SW 1271 (cell line): ENCODE results near the gene MMP24OS.
A peak's percentile ranks its signal among the peaks of the same experiment; 100 is the strongest.

Experiments
- DNase-seq, 2 experiments: peaks; one replicate each; lab custom pipeline; 2025; lab: John Stamatoyannopoulos, UW

The MMP24OS gene

DNA sequence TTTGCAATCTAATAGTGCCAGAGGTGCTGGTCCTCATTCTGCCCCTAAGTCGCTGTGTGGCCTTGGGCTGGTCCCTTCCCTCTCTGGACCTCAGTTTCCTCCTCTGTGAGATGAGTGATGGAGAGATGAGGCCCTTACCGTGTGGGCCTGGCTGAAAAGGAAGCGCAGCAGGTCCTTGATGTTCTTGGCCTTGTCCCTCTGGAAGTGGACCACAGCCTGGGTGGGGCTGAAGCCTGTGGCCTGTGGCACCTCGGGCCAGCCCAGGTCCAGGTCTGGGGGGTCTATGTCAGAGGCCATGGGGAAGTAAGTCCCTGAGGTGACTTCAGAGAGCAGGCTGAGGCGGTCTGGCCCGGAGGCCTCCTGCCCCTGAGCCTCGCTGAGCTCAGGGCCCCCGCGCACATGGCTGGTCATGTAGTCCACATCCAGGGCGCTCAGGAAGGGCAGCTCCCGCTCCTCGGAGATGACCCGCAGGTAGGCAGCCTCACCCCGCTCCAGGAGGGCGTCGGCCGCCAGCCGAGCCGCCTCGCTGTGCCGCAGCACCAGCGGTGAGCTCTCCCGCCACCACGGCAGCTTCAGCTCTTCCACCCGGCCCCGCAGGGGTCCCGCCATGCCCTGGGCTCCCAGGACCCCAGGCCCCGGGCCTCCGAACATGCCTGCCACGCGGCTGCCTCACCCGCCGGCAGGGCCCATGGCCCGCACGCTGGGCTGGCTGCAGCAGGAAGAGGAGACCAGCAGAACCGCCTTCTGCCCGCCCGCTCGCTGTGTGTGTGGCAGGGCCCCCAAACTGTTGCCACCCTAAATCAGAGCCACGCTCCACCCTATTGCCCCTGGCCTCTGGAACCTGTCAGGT lies 14.0 kb upstream of the MMP24OS start, which contains the start of gene FAM83C:
FAM83C (minus strand) TSS at position 772 of the 850 bp plus-strand sequence; CDS start at position 651, 121 bp downstream.
- DNase-seq: no peak

DNA sequence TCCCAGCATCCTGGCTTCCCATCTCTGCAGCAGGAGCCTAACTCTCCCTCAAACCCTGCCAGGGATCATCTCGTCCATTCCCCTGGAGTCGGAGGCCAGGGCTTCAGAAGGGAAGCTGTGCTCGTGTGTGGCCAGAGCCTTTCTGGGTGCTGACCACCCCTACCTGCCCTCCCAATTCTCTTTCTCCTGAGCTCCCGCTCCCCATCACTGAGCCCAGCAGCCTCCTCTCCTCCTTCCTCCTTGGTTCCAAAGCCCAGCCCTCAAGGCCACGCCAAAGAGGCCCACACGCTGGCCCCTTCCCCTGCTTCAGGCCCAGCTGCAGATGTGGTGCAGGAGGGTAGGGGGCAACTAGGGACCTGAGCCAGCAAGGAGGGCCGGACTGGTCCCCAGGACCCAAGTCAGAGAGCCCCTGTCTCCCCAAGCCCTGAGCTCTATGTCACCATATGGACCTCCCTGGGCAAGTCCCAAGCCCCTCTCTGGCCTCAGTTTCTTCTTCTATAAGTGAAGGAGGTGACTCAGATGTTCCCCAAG lies 13.0 kb upstream of the MMP24OS start:
- no peak for DNase-seq

DNA sequence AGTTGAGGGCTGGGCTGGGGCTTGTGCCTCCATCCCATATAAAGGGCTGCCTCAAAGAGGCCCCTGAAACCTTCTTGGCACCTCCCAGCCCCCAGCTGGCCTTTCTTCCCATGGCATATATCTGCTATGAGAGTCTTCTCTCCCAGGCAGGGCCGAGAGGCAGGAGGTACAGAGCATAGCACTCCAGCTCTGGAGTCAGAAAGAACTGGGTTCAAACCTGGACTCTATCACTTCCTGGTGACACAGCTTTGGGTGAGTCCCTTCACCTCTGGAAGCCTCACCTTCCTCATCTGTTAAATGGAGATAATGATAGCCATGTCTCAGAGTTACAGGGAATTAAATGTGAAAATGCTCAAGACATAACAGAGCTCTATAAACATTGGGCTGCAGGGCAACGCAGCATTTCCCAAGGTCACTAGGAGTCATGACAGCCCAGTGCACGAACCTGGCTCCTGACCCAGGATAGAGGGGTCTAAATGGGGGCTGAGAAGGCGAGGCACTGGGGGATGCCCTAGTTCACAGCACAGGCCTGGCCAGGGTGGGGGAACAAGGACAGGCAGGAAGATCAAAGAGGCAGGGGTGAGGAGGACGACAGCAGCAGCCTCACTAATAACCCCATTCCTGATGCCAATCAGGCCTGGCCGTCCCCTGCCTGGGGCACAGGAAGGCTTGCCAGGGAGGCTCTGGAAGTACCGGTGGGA lies 12.4 kb upstream of the MMP24OS start:
- no peak for DNase-seq

DNA sequence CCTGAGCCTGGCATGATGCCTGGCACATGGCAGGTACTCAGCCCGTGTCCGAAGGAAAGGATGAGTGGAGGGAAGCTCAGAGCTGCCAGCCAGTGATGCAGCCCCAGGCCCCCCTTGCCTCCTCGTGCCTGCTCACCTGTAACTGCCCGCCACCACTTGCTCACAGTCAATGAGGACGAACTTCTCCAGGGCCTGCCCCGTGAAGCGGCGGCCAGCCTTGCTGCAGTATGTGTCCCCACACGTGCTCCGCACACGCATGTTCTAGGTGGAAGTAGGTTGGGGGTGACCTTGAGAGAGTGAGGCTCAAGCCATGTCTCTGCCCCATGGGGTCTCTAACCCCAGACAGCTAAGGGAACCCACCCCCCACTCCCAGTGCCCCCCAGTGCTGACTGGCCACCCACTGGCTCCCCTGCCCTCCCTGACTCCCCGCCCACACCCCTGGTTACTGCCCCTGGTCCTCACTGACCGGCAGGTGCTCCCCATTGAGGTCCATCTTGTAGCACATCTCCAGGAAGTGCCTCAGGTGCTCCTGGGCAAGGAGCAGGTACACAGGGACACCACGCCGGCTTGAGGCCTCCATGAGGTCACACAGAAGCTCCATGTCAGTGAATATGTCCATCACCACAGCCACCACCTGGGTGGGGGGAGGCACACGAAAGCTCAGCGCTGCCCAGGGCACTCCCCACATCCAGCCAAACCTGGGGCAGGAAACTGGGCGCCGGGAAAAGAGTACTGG lies 10.6 kb upstream of the MMP24OS start:
- DNase-seq: no peak

DNA sequence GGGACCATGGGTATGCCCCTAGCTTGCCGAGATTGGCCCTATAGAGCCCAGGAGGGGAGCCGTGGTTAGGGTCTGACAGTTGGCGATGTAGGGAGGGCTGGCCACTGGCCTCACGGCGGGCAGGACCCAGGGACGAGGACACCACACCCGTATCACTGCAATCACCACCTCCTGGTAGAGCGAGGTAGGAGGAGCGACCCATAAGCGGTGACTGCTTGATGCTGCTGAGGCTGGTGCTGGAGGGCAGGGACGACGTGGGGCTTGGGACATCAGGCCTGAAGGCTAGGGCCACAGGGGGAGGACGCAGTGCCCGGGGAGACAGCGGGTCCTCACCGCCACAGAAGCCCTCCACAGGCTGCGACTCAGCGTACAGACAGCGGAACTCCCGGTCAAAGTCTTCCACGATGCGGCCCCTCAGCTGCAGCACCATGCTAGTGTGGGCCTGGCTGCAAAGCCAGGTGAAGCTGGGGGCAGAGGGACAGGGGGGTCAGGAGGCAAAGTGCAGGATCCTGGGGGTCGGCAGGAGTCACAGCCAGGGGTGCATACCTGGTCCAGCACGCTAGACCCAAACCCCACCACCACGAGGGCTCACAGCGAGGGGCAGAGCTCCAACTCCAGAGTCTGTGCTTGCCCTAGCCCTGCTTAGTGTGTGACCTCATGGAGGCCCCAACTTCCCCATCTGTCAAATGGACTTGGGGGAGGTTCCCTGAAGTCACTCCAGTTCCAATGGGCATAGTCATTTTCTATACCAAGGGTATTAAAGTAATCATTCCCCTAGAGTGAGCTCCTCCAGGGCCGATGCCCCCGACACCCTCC lies 9.8 kb upstream of the MMP24OS start:
- no peak for DNase-seq

DNA sequence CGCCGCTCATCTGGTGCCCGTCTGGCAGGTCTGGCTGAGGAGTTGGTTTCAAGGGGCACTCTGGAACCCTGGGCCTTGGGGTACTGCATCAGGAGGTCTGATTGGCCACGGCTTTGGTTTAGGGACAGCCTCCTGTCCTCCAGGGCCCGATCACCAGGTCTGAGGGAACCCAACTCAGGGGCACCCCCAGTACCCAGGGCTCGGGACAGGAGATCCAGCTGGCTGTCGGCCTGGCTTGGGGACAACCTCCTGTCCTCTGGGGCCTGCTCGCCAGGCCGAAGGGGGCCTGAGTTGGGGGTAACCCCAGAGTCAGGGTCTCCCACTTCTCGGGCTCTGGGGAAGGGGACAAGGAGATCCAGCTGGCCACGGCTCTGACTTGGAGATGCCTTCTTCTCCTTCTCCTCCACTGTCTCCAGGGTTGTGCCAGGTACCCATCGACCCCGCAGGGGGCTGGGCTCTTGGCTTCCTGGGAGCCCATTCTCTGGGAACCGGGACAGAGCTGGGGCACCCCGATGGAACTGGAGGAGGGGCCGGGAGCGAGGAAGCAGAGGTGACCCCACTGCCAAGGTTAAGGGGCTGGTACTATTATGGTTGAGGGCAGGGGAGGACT lies 9.1 kb upstream of the MMP24OS start:
- DNase-seq: no peak

DNA sequence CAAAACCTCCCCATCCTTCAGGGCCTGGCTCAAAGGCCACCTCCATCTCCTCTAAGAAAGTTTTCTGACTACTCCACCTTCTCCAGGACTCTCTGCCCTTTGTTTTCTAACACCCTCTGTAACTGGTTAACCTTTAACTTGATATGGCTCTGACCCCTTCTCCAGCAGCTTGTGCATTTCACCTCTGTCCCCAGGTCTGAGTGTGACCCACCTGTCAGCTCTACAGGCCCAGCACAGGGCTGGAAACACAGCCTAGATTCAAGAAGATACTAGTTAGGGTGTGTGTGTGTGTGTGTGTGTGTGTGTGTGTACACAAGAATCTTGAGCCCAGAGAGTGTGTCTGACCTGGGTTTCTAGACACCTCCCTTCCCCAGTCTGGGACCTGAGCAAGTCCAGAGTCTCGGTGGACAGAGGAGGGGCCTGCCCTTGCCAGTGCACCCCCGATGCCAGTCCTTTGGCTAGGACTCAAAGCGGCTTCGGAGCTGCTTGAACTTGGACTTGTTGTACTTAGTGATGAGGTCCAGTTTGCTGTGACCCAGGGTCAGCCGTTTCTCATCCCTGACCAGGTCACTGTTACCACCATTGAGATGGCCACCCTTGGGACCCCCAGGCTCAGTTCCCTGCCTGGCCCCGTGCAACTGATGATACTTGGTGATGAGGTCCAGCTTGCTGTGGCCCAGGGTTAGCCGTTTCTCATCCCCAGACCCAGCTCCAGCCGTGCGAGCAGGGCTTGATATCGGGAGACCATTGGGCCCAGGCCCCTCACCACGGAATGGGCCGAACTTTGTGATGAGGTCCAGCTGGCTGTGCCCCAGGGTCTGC lies 8.4 kb upstream of the MMP24OS start:
- no peak for DNase-seq

DNA sequence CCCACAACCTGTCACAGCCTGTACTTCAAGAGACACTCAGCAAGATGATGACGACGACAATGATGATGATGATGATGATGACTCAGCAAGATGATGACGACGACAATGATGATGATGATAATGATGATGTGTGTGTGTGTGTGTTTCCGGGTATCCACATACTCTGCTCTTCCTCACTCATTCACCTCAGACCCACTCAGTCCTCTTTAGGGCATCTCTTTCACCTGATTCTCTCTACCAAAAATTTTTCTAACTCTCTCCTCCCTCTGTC lies 7.8 kb upstream of the MMP24OS start:
- DNase-seq: no peak

DNA sequence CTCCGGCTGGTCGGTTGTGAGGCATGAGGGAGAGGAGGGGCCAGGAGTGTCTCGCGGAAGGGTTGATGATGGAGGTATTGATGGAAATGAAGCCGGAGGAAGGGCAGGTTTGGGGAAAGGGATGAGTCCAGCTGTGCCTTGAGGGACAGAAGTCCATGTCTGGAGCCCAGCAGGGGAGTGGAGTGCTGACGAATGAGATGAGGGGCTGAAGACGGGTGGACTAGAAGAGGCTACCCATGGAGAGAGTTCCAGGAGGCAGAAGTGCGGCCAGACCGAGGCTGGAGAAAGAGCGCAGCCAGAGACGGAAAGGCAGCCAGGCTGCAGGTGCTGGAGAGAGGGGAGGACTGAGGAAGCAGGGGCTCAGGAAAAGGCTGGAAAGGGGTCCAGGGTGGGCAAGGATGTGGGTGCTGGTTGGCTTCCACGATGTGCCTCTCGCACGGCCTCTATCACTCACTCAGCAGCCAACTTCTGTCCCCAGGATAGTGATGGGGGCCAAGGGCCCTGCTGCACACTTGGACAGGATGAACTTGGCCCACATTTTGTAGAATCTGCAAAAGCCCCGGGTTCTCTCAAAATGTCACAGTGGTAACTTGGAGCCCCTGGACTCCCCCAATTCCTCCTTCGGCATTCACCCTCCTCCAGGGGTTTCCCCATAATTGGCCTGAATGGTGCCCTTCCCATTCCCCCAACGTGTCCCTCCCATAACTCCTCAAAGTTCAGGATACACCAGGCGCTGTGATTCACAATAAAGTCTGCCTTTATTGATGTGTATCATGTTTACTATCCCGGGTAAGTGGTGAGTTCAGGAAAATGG lies 7.3 kb upstream of the MMP24OS start:
- no peak for DNase-seq

DNA sequence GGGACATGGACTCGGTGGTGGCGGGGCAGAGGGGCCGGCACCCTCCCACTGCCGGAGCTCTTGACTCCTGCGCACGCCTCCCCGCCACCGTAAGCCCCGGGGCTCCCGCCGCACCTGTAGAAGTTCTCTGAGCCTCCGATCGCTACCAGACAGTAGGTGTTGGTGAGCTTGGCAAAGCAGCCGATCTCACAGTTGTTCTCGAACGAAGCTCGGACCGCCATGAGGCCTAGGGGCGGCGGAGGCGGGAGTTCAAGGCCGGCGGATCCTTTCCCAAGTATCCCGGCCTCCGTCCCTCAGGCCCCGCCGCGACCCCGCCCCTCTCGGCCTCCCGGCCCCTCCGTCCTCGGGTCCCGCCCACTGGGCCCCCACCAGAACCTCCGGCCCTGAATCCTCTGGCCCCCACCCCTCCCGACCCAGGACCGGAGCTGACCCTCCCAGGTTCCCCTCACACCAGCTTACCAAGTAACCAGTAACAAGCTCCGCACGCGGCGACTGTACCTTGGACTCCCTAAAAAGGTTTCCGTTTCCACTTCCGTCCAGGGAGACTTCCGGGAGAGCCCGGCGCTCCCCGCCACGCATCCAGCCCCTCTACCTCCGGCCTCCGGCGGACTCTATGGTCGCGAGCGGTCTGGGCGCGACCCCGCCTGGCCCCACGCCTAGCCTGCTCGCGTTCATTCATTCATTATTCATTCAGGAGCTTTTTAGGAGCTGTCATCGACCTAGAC lies 6.5 kb upstream of the MMP24OS start, which contains the start of gene EIF6:
EIF6 (minus strand) TSS at position 506 of the 725 bp plus-strand sequence; CDS start at position 221, 285 bp downstream.
- peak; percentile 99 for DNase-seq

DNA sequence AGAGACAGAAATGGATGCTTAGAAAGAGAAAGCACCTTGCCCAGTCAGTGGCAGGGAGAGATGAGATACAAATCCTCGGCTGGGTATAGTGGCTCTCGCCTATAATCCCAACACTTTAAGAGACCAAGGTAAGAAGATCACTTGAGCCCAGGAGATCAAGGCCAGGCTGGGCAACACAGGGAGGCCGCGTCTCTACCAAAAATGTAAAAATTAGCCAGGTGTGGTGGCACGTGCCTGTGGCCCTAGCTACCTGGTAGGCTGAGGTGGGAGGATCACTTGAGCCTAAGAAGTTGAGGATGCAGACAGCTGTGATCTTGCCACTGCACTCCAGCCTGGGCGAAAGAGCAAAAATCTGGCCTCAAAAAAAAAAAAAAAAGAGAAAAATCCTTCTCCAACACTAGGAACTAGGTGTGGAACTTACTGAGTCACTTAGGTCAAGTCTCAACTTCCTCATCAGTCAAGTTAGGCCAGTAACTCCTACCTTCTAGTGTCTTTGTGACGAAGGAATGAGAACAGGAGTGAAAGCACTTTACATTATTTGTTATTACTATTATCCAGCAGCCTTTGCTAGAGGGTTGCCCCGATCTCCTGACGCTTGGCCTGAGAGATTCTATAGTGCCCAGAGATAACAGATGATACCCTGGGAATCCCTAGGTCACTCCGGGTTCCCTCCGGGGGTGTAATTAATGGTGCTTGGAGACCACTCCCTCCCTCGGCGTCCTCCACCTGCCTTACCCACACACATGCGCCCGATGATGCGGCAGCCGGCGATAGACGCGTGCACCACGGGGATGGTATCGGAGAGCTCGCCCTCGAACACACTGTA lies 5.7 kb upstream of the MMP24OS start:
- peak in 1 of 2 experiments; percentile 72 for DNase-seq

DNA sequence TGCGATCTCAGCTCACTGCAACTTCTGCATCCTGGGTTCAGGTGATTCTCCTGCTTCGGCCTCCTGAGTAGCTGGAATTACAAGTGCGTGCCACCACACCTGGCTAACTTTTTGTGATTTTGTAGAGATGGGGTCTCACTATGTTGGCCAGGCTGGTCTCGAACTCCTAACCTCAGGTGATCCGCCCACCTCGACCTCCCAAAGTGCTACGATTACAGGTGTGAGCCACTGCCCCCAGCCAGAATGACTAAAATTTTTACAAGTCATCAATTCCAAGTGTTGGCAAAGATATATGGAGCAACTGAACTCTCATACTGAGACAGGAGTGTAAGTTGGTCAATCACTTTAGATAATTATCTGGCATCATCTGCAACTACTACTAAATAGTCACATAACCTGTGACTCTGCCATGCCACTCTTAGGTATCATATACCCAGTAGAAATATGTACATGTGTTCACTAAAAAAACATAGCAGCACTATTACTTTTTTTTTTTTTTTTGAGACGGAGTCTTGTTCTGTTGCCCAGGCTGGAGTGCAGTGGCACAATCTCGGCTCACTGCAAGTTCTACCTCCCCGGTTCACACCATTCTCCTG lies 3.7 kb upstream of the MMP24OS start:
- no peak for DNase-seq

DNA sequence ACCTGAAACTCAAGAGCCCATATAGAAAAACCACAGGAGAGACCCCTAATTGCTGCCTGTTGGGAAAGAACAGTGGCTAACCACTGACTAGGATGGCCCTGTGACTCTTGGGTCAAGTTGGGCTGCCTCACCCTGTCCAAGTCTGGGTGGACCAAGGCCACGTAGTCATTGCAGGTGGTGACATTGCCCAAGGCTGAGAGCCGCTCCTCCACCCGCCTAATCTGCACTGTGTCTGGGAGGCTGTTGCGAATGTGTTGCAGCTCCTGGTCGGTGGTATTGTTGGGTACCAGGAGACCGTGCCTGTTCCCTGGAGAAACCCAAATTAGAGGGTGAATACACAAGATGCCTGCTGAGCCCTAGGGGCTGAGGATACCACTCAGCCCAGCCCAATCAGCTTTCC lies 2.6 kb upstream of the MMP24OS start:
- DNase-seq: no peak

DNA sequence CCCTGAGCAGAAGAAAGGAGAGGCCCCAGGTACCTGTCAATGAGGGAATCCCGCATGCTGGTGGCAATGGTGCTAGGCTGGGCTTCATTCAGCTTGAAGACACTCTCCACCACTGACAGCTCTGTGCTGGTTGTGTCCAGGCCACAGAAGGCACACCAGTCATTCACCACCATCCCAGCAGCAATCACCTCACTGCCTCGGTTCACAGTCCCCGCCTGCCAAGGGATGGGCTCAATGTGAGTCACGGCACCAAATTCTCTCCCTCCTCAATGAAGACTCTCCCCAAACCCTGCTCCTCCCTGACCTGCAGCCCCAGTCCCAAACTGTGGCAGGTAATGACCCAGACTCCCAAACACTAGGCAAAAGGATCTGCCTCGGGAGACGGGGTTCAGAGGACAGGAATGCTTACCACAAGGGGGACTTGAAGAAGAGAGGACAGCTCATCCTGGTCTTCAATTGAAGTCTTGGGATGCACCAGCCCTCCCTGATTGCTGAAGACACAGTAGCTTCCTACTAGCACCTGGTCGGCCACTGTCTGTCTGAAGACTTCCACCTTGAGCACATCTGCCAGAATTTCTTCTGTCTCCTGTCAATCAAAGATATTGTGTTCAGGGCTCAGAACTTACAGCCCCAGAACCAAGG lies 1.7 kb upstream of the MMP24OS start:
- DNase-seq: no peak

DNA sequence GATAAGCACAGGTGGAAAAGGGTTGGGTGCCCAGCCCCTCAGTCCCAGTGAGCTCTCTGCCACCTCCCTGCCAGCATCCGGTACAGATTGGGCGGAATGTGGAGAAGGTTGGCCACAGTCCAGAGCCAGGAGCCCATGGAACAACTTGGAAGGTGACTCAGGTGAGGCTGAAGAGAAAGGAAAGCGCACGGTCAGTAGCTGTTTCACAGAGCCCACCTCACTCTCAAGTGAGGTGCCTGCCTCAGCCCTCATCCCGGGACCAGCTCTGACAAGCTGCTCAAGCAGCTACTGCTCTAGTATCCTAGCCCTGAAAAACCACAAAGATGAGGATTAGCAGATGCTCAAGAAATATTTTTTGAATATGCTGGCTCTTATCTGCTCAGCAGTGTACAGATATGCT lies 1.1 kb upstream of the MMP24OS start:
- DNase-seq: no peak

DNA sequence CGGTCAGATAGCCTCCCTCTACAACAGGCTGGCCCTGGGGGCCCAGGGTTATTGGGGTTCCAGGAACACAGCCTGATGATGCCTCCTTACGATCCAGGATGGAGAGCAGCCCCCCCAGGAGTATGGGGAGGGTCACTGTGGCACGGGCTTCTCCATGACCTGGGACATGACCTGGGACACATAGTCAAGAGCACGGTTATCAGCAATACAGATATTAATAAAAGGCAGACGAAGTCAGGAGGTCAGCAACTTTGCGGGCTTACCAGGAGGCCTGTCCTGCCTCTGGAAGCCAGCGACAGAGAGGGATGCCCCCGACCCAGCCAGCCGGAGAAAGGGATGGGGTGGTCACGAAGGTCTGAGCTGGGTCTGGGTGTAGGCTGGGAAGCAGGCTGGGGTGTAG lies 795 bp downstream of the MMP24OS start:
- no peak for DNase-seq

DNA sequence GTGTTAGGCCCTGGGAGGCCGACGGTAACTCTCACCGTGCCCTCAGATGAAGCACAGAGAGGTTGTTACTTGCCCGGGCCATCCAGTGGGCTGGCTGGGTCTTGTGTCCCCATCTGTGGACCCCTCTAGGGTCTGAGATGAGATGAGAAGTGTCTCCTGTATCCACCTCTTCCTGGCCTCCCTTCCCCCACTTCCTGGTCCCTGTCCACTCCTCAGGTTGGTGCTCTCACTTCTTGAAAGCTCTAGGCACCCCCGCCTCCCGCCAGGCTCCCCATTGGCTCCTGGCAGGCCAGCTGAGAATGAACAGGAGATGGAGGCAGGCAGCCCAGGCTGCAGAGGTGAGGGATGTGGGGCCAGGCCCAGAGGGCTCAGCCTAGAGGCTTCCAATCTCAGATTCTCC lies 1.5 kb downstream of the MMP24OS start:
- no peak for DNase-seq
